IMR-90 (cell line): ENCODE data around the gene DMD. TPM values are rescaled to one million over a fixed set of nuclear protein-coding genes. Genes with fewer than 3 reads are reported as not detected.

ENCODE experiments used
- ATAC-seq: fragments of 200-7000 bp; cut with Tn5 transposase; 2 replicates; pipeline ENCODE4 v1.9.1; 2020; ENCODE audit warnings: low read depth, mild to moderate bottlenecking, moderate library complexity
- BruUV-seq: library from RNA; stranded (reverse); fragments of 400-500 nt; replicated peaks from 2 replicates; lab custom pipeline; 2021; lab: Mats Ljungman, UMichigan
- CTCF ChIA-PET: fragments of 300-600 bp; formaldehyde crosslinking; extraction: SDS; loops from one replicate; lab custom pipeline; 2021; ENCODE audit warnings: antibody characterized with exemption; lab: Yijun Ruan, JAX
- POLR2A ChIA-PET: fragments of 300-600 bp; sonication (Branson Sonifier 250); formaldehyde crosslinking; loops from one replicate; lab custom pipeline; 2022; ENCODE audit warnings: antibody characterized with exemption; ENCODE audit not compliant: unreplicated experiment; lab: Charles Lee
- DNase-seq: peaks from one replicate; pipeline ENCODE4 v3.0.0; 2013
- H2AFZ ChIP-seq: replicated peaks from 2 replicates; pipeline ENCODE3; 2013; ENCODE audit warnings: low read length, mild to moderate bottlenecking; ENCODE audit not compliant: poor library complexity
- H2AK5ac ChIP-seq: 2 replicates; pipeline ENCODE4 v1.6.1; 2013; ENCODE audit warnings: low read depth, low read length, inconsistent platforms
- H2AK9ac ChIP-seq: replicated peaks from 2 replicates; pipeline ENCODE3; 2013; ENCODE audit warnings: mild to moderate bottlenecking, low read depth, low read length, moderate library complexity; ENCODE audit not compliant: poor library complexity
- H2BK120ac ChIP-seq: 2 replicates; pipeline ENCODE4 v1.6.1; 2013; ENCODE audit warnings: low read depth, low read length, inconsistent platforms
- H2BK15ac ChIP-seq: 3 replicates; pipeline ENCODE4 v1.6.1; 2013; ENCODE audit warnings: low read depth, low read length, inconsistent platforms
- H2BK20ac ChIP-seq: 2 replicates; pipeline ENCODE4 v1.6.1; 2013; ENCODE audit warnings: low read depth, mild to moderate bottlenecking, inconsistent platforms, low read length, moderate library complexity
- H2BK5ac ChIP-seq: 2 replicates; pipeline ENCODE4 v1.6.1; 2013; ENCODE audit warnings: mild to moderate bottlenecking, low read depth, low read length, inconsistent platforms; ENCODE audit not compliant: poor library complexity, severe bottlenecking
- H3K14ac ChIP-seq: replicated peaks from 2 replicates; pipeline ENCODE4 v1.6.1; 2013; ENCODE audit warnings: low read depth, low read length, inconsistent platforms
- H3K18ac ChIP-seq: 2 replicates; pipeline ENCODE4 v1.6.1; 2013; ENCODE audit warnings: low read depth, low read length, control low read depth
- H3K23ac ChIP-seq: 2 replicates; pipeline ENCODE4 v1.6.1; 2013; ENCODE audit warnings: low read depth, low read length, inconsistent platforms
- H3K27ac ChIP-seq: 2 replicates; pipeline ENCODE4 v1.5.1; 2013; ENCODE audit warnings: mild to moderate bottlenecking, control low read depth, low read length; ENCODE audit not compliant: insufficient read depth
- H3K27me3 ChIP-seq: 2 replicates; pipeline ENCODE4 v1.6.1; 2013; ENCODE audit warnings: low read length; ENCODE audit not compliant: control insufficient read depth, insufficient read depth
- H3K36me3 ChIP-seq: 2 replicates; pipeline ENCODE4 v1.6.1; 2013; ENCODE audit warnings: low read length, mixed read lengths; ENCODE audit not compliant: control insufficient read depth, insufficient read depth
- H3K4ac ChIP-seq: 2 replicates; pipeline ENCODE4 v1.6.1; 2013; ENCODE audit warnings: low read depth, low read length, inconsistent platforms
- H3K4me1 ChIP-seq: 2 replicates; pipeline ENCODE4 v1.6.1; 2013; ENCODE audit warnings: low read length, mixed read lengths; ENCODE audit not compliant: control insufficient read depth, insufficient read depth
- H3K4me2 ChIP-seq: 2 replicates; pipeline ENCODE4 v1.6.1; 2013; ENCODE audit warnings: low read depth, mild to moderate bottlenecking, control low read depth, low read length, moderate library complexity
- H3K4me3 ChIP-seq: 2 replicates; pipeline ENCODE4 v1.5.1; 2013; ENCODE audit warnings: low read depth, mild to moderate bottlenecking, control low read depth, low read length, moderate library complexity; ENCODE audit not compliant: insufficient read depth
- H3K56ac ChIP-seq: 2 replicates; pipeline ENCODE4 v1.6.1; 2013; ENCODE audit warnings: low read length, inconsistent platforms; ENCODE audit not compliant: insufficient read depth; ENCODE audit errors: extremely low read depth
- H3K79me1 ChIP-seq, 2 experiments: 2 replicates each; pipeline ENCODE4 v1.6.1; 2013; ENCODE audit warnings: low read length in 2 of 2, inconsistent platforms in 1 of 2, low read depth in 1 of 2
- H3K9ac ChIP-seq: 2 replicates; pipeline ENCODE4 v1.6.1; 2013; ENCODE audit warnings: low read depth, low read length, control low read depth
- H3K9me1 ChIP-seq: 2 replicates; pipeline ENCODE4 v1.6.1; 2013; ENCODE audit warnings: low read length, inconsistent platforms; ENCODE audit not compliant: insufficient read depth
- H3K9me3 ChIP-seq: 2 replicates; pipeline ENCODE4 v1.6.1; 2013; ENCODE audit warnings: low read length; ENCODE audit not compliant: control insufficient read depth, insufficient read depth
- H4K20me1 ChIP-seq: 2 replicates; pipeline ENCODE4 v1.6.1; 2013; ENCODE audit warnings: low read length, inconsistent platforms; ENCODE audit not compliant: insufficient read depth
- H4K5ac ChIP-seq: 2 replicates; pipeline ENCODE4 v1.6.1; 2013; ENCODE audit warnings: mild to moderate bottlenecking, low read depth, low read length, control low read depth
- H4K8ac ChIP-seq, 2 experiments: 2 replicates each; pipeline ENCODE4 v1.6.1; 2013; ENCODE audit warnings: low read depth in 2 of 2, low read length in 2 of 2, control low read depth in 1 of 2, inconsistent platforms in 1 of 2
- H4K91ac ChIP-seq: 2 replicates; pipeline ENCODE4 v1.6.1; 2013; ENCODE audit warnings: low read depth, low read length, inconsistent platforms; ENCODE audit not compliant: insufficient read depth
- CEBPB ChIP-seq: IDR thresholded peaks from 2 replicates; pipeline ENCODE4 v1.6.1; 2012; ENCODE audit warnings: low read depth, low read length, improper control_type of control experiment
- MAFK ChIP-seq: IDR thresholded peaks from 2 replicates; pipeline ENCODE4 v1.6.1; 2012; ENCODE audit warnings: low read depth, low read length, improper control_type of control experiment
- WGBS, 2 experiments: methylation state at CpG; one replicate each; pipeline versions ENCODE4 v1.1.5 to v1.1.7; 2013; ENCODE audit warnings: missing lambda C conversion rate in 2 of 2; ENCODE audit not compliant: insufficient read length in 1 of 2; ENCODE audit errors: extremely low coverage in 2 of 2; 5-methylcytosine and 5-hydroxymethylcytosine counted together
- dilution Hi-C: fragments of 300-500 bp; cut with HindIII; formaldehyde crosslinking; loops from one replicate; pipeline ENCODE4 v1.14.3; 2018; ENCODE audit warnings: low sequenced_read_pairs; ENCODE audit not compliant: unreplicated experiment
- in situ Hi-C: fragments of 300-500 bp; cut with MboI; formaldehyde crosslinking; loops from 3 replicates; pipeline ENCODE4 v1.14.3; 2019; ENCODE audit warnings: low sequenced_read_pairs, inconsistent platforms, mixed read lengths
- intact Hi-C: fragments of 100-400 bp; cut with micrococcal nuclease; formaldehyde crosslinking; loops from 2 replicates; pipeline ENCODE4 v1.10.0; 2022
- polyA plus RNA-seq, 3 experiments: library from polyadenylated mRNA; depleted of rRNA; stranded (reverse); fragments of >200 nt; gene quantifications; 2 replicates each; pipeline ENCODE4 v1.2.3, GENCODE V29; 2012; ENCODE audit warnings: low replicate concordance in 1 of 3
- total RNA-seq: library from RNA; depleted of rRNA; stranded (reverse); fragments of >200 nt; gene quantifications from 2 replicates; pipeline ENCODE4 v1.2.3, GENCODE V29; 2012

The DMD gene
- total and polyA plus RNA-seq, 2 of the 4 experiments (the other 2 are of a cell fraction) = 6.6 to 11.8 TPM

DNA sequence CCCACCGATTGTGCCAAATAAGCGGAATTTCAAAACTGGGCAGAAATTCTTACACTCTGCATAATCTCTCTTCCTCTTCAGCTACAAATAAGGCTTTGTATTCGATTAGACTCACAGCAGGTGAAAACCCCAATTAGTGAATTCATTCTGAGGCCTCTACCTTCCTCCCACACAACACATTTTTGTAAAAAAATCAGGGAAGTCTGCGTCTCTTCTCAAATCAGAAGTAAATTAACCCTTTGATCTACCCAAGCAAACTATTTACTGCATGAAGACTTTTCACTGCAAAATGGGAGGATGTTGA, 1938.9 kb downstream of the DMD start:
- dilution Hi-C loops (no loop called here), in situ Hi-C loops (no loop called here), intact Hi-C loops (no loop called here)
- H3K4me1 ChIP-seq = no peaks in the 10 kb centered on the region
- H3K79me1 ChIP-seq = no peaks in the 10 kb centered on the region
- 70% methylated on average over 2 of the region's 4 CpGs; no CpG with 5 or more reads in 1 of the 2 experiments for WGBS, 2 experiments
- ChIA-PET CTCF (no interaction called here), POLR2A (no interaction called here)
- H3K14ac ChIP-seq = no peak overlapping the region
- H4K20me1 ChIP-seq = no peaks in the 10 kb centered on the region
- H2AFZ ChIP-seq = no peak overlapping the region
- no peaks in the 10 kb centered on the region for H3K36me3 ChIP-seq
- no peak overlapping the region for H4K8ac ChIP-seq
- H3K4ac ChIP-seq = no peak overlapping the region
- H2AK9ac ChIP-seq = no peak overlapping the region
- DNase-seq (no peak), ATAC-seq (no peak)
- no peak overlapping the region for H3K56ac ChIP-seq
- no peak overlapping the region for H3K27ac ChIP-seq
- TF ChIP-seq CEBPB = no peak
- 0 out of 2 replicates have a peak, but pooled peaks have one; percentile 23 for TF ChIP-seq MAFK
- no peak overlapping the region for H2AK5ac ChIP-seq
- no peaks in the 10 kb centered on the region for H3K9me3 ChIP-seq
- BruUV-seq = no TSS peak
- no peak overlapping the region for H3K9ac ChIP-seq
- H2BK120ac ChIP-seq = no peak overlapping the region
- no peak overlapping the region for H3K18ac ChIP-seq
- no peak overlapping the region for H4K5ac ChIP-seq
- no peak overlapping the region for H3K4me3 ChIP-seq
- H2BK20ac ChIP-seq = no peak overlapping the region
- no peaks in the 10 kb centered on the region for H3K9me1 ChIP-seq
- no peak overlapping the region for H3K23ac ChIP-seq
- no peak overlapping the region for H2BK15ac ChIP-seq
- no peak overlapping the region for H2BK5ac ChIP-seq
- H3K27me3 ChIP-seq = no peaks in the 10 kb centered on the region
- no peak overlapping the region for H4K91ac ChIP-seq
- no peak overlapping the region for H3K4me2 ChIP-seq
